RWPE1 (cell line): ENCODE measurements around the gene AP1S3.

Experiments used
- CTCF ChIA-PET: fragments of 350-600 bp; sonication (Branson Sonifier 250); formaldehyde crosslinking; extraction: SDS; loops from one replicate; lab custom pipeline; 2021; lab: Yijun Ruan, JAX
- POLR2A ChIA-PET: fragments of 400-600 bp; formaldehyde crosslinking; extraction: SDS; loops from one replicate; lab custom pipeline; 2020; ENCODE audit warnings: antibody characterized with exemption; ENCODE audit not compliant: low non-redundant PET; lab: Yijun Ruan, JAX
- DNase-seq: peaks from one replicate; pipeline ENCODE4 v3.0.0; 2012; ENCODE audit warnings: low spot score
- H3K27ac ChIP-seq: fragments of 450-650 bp; 2 replicates; pipeline ENCODE4 v1.5.1; 2017
- TF ChIP-seq, protein P1 (sequence below): fragments of 450-650 bp; conservative IDR thresholded peaks from 2 replicates; pipeline ENCODE4 v1.5.1; 2017; ENCODE audit warnings: low read depth, mild to moderate bottlenecking

Gene AP1S3

GRCh38 chr2:223837287-223838061, at the start of gene AP1S3:
TSS of gene AP1S3 (minus strand) at chr2:223837582. CDS start at chr2:223837450, 132 bp downstream.
- peak within 1 kb of the TSS; percentile 70 for H3K27ac ChIP-seq

GRCh38 chr2:223887127-223887526, 49.7 kb upstream of the AP1S3 start:
- TF ChIP-seq, protein P1, sequence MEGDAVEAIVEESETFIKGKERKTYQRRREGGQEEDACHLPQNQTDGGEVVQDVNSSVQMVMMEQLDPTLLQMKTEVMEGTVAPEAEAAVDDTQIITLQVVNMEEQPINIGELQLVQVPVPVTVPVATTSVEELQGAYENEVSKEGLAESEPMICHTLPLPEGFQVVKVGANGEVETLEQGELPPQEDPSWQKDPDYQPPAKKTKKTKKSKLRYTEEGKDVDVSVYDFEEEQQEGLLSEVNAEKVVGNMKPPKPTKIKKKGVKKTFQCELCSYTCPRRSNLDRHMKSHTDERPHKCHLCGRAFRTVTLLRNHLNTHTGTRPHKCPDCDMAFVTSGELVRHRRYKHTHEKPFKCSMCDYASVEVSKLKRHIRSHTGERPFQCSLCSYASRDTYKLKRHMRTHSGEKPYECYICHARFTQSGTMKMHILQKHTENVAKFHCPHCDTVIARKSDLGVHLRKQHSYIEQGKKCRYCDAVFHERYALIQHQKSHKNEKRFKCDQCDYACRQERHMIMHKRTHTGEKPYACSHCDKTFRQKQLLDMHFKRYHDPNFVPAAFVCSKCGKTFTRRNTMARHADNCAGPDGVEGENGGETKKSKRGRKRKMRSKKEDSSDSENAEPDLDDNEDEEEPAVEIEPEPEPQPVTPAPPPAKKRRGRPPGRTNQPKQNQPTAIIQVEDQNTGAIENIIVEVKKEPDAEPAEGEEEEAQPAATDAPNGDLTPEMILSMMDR = no peak
- no peak overlapping the region for H3K27ac ChIP-seq
- ChIA-PET CTCF (no interaction called here), POLR2A (no interaction called here)
- peak; percentile 13 for DNase-seq

More at GRCh38 chr2:223837287-223838061, at the start of gene AP1S3:
- ChIA-PET CTCF (interaction anchor here (0.9 kb wide), 1 partner anchor 38 kb away, joined by 3 read pairs; no protein-coding TSS in a partner anchor), POLR2A (interaction anchor here (0.6 kb wide), 1 partner anchor 126 kb away, joined by 3 read pairs; no protein-coding TSS in a partner anchor)
- TF ChIP-seq, protein P1 = no peak; the same call in 1 of the 2 replicates
- peak; percentile 89 for DNase-seq

DNA sequence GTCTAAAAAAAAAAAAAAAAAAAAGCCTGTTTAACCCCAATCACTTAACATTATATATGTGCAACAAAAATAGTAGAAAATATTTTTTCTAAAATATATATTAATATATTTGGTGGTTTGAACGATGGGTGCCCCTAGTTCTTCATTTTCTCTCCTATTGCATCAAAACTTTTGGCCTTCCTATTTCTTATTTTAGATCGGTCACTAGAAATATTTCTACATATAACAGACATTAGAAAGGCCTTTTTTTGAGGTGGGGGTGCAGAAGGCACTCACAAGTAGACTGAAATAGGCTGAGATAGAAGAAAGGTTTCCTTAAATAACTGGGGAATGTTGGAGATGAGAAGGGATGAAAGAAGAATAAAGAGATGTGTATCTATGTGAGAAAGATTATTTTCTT, 49.3 kb upstream of the AP1S3 start:
- TF ChIP-seq, protein P1 = no peak
- H3K27ac ChIP-seq = peak overlapping the region; percentile 54
- POLR2A ChIA-PET = no interaction called here
- DNase-seq = no peak
- CTCF ChIA-PET = no interaction called here

- H3K27ac ChIP-seq = no peak overlapping the region
- DNase-seq = no peak
- TF ChIP-seq, protein P1 = no peak
- ChIA-PET CTCF (no interaction called here), POLR2A (no interaction called here)
Measured at GRCh38 chr2:223884399-223884798, 47.0 kb upstream of the AP1S3 start.

DNA sequence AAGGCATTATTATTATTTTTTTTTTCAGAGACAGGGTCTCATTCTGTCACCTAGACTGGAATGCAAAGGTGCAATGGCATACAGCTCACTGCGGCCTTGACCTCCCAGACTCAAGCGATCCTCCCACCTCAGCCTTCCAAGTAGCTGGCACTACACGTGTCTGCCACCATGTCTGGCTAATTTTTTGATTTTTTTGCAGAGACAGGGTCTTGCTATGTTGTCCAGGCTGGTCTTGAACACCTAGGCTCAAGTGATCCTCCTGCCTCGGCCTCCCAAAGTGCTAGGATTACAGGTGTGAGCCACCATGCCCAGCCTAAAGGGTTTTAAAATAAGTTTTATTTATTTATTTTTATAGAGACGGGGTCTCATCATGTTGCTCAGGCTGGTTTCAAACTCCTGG, 45.3 kb upstream of the AP1S3 start:
- TF ChIP-seq, protein P1 = no peak
- CTCF ChIA-PET = interaction anchor here (0.8 kb wide), 1 partner anchor 11 kb away, joined by 3 read pairs; no protein-coding TSS in a partner anchor
- H3K27ac ChIP-seq = no peak overlapping the region
- POLR2A ChIA-PET = no interaction called here
- no peak for DNase-seq

DNA sequence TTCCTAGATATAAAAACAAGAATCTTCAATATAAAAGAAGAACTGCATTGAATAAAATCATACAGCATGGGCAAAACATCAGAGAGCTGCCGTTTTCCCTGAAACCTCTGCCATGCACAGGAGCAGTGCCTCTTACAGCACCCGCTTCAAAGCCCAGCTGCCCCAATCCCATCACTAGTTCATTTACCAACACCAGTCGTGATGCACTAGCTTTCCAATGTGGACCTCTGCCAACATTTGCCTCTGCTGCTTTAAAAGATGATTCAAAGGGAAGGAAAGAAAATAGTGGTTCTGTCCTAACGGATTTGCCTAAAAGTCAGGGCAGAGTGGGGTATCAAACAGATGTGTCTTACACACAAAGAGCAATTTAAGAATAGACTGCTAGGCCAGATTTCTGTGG, 43.4 kb upstream of the AP1S3 start:
- ChIA-PET POLR2A (no interaction called here), CTCF (no interaction called here)
- TF ChIP-seq, protein P1 = no peak
- DNase-seq = no peak
- H3K27ac ChIP-seq = no peak overlapping the region
